GM18907 (cell line): ENCODE measurements around the gene HDAC1.
A peak's percentile ranks its signal among the peaks of the same experiment; 100 is the strongest.
"Not testable (repeated sequence)": the region's sequence is repeated elsewhere in the genome, so short reads cannot be mapped to it uniquely, and the experiment has no call there.

Experiments
- ATAC-seq: cut with Tn5 transposase; IDR thresholded peaks from one replicate; pipeline ENCODE4 v1.9.1; 2021; ENCODE audit warnings: mild to moderate bottlenecking, moderate library complexity; ENCODE audit not compliant: unreplicated experiment

The HDAC1 gene

GRCh38 chr1:32341971-32342370 lies 50.1 kb downstream of the HDAC1 start:
- no peak for ATAC-seq

DNA sequence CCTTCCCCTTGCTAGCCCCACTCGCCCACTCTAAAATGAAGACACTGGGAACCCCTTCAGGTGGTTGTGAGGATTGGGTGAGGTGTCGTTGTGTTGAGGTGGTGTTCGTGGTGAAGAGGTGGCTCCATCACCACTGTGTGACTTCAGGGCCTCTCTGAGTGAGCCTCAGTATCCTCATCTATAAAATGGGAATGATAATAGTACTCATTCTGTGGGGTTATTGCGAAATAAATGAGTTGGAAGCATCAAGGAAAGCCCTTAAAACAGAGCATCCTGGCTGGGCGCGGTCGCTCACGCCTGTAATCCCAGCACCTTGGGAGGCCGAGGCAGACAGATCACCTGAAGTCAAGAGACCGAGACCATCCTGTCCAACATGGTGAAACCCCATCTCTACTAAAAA lies 50.8 kb downstream of the HDAC1 start:
- ATAC-seq, result no peak

- no peak for ATAC-seq
Measured at GRCh38 chr1:32345289-32345827, 53.5 kb downstream of the HDAC1 start.

DNA sequence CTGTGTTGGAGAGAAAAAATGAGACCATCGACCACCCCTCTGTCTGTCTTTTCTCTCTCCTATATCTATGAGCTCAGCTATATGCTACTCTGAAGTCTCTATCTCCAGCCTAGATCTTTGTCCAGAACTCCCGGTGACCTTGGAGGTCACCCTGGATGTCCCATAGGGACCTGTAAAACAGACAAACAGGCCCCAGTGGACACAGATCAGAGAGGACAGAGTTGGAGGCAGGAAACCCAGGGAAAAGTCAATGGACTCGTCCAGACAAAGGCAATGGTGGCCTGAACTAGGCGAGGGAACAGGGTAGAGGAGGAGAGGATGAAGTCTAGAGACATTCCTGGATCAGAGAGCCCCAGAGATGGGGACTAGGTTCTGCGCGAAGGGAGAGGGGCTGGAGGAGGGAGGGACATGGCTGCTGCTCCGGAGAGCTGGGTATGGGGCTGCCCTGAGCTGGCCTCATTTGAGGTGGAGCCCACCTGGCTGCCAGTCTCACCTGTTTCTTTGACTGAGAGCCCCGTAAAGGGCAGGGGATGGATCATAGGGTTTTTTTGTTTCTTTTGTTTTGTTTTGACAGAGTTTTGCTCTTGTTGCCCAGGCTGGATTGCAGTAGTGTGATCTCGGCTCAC lies 54.8 kb downstream of the HDAC1 start:
- ATAC-seq, result no peak

- ATAC-seq, result no peak
Measured at GRCh38 chr1:32349211-32349708, 57.4 kb downstream of the HDAC1 start.

GRCh38 chr1:32350785-32351398 lies 59.0 kb downstream of the HDAC1 start:
- peak; percentile 31 for ATAC-seq

DNA sequence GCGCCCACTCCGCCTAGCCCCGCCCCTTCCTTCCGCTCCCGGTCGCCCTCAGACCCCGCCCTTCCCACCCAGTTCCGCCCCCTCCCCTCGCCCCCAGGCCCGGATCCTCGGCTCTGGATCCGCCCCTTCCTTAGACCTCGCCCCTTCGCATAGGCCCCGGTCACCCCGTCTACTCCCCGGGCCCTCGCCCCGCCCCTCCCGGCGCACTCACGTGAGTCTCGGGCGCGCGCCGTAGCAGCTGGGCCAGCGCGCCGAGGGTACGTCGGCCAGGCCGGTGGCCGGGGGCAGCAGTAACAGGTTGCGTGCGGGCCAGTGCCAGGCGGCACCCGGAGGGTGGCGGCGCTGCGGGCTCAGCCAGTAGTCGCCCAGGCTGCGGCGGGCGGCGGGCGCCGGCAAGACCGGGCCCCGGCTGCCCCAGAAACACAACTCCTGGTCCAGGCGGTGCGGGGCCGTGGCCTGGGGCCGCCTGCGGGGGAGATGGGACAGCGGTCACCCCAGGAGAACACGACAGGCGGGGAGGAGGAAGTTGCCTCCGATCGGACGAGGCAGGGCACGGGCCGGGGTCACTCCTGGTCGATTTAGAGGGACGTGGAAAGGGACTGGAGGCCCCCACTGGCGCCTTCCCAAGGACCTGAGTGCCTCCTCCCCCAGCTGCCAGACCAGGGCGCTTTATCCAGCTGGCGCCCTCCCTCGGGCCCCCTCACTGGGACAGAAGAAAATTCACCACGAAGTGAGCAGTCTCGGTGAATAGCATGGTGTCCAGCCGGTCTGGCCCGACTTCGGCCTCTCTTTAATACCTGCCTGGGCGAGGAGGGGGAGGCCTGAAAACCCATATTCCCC lies 59.7 kb downstream of the HDAC1 start:
- ATAC-seq, result peak; percentile 84

DNA sequence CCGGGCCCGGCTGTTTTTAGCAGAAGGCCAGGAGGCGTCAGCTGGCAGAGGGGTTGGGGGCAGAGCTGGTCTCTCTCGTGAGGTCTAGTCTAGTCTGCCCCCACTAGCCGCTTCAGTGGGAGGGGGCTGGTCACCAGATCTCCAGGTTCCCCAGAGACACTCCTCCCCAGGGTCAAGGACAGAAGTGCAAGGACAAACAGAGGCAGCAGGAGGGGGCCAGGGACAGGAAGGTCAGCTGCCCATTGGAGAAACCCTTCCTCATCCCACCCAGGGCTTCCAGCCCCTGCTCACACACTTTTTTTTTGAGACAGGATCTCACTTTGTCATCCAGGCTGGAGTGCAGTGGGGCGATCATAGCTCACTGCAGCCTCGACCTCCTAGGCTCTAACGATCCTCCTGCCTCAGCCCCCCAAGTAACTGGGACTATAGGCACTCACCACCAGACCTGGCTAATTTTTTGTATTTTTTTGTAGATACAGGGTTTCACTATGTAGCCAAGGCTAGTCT lies 60.4 kb downstream of the HDAC1 start:
- ATAC-seq, result no peak

GRCh38 chr1:32352831-32353383 lies 61.0 kb downstream of the HDAC1 start:
- ATAC-seq, result no peak

DNA sequence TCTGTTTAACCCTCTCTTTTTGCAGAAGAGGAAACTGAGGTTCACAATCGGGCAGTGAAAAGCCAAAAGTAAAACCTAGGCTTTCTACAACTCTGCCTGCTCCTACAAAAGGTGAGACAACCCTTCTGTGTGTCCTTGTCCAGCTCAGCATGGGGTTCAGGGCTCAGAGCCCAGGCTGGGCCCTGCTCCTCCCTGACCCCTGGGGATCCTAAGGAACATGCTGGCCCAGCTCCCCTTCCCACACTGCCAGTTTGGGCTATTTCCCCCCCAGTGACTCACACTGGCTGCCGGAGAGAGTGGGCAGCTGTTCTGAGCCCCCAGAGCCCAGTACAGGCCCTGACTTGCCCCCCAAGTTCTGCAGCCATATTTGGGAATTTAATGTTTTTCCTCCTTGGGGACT lies 61.5 kb downstream of the HDAC1 start:
- ATAC-seq, result no peak

GRCh38 chr1:32353886-32354570 lies 62.1 kb downstream of the HDAC1 start:
- ATAC-seq, result no peak

DNA sequence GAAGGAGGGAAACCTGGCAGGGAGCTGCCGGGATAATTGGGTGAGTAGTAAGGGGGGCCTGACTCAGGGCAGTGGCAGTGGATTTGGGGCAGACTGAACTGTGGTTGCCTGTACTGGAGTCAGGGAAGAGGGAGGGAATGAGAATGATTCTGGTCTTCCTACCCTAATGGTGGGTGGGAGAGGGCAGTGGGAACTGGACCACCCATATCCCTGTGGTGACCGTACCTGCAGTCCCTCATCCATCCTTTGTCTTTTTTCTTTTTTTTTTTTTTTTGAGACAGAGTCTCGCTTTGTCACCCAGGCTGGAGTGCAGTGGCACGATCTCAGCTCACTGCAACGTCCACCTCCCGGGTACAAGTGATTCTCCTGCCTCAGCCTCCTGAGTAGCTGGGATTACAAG lies 63.9 kb downstream of the HDAC1 start:
- not testable (repeated sequence) for ATAC-seq

GRCh38 chr1:32356478-32356877 lies 64.6 kb downstream of the HDAC1 start:
- no peak for ATAC-seq

- ATAC-seq, result no peak
Measured at GRCh38 chr1:32357614-32358013, 65.7 kb downstream of the HDAC1 start.

- no peak for ATAC-seq
Measured at GRCh38 chr1:32358435-32358834, 66.6 kb downstream of the HDAC1 start.

DNA sequence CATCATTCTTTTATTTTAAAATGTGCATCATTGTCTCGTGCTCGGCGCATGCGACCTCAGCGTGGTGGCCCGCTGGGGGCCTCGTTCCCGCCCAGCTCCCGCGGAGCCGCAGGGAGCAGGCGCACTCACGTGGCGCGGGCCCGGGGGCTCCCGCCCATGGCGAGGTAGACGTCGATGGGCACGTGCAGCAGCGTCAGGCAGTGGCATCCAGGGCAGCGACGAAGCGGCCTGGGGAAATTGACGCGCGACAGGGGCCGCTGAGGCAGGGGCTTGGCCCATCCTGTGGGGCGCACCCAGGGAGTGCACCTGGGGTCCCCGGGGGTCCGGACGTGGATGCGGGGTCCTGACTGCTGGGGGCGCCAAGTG lies 69.4 kb downstream of the HDAC1 start:
- no peak for ATAC-seq

DNA sequence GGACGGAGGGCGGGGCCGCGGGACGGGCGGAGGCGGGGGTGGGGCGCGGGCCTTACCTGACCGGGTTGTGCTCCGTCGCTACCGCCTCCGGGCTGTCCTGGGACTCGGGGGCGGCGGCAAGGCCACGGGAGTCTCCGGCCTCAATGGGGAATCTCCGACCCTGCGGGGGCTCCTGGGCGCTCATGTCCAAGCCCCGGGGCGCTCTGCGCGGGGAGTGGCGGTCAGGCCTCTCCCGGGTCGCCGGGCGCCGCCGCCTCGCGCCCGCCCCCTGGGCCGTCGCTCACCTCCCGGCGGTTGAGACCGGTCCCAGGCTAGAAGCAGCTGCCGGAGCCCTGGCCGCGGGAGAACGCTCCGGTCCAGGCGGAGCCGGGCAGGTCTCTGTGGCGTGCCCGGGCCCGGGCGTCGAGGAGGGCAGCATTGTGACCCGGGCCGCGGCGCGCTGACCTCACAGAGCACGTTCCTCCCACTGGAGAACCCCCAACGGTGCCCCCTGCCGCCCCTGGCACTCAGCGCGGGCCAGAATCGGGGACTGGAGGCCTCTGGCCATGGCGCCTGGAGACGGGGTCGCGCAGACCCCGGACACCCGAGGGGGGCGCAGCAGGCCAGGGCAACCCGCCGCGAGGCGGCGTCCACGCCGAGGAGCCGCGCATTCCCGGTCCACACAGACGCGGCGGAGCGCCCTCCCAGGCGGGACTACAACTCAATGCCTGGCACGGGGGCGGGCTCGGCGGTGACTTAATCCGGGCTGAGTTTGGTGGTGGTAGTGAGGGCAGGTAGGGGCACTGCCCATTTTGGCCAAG lies 70.0 kb downstream of the HDAC1 start:
- ATAC-seq, result no peak

- no peak for ATAC-seq
Measured at GRCh38 chr1:32362474-32363313, 70.8 kb downstream of the HDAC1 start, which contains the start of the genes FAM229A and TSSK3. Gene FAM229A (minus strand): TSS chr1:32362485. CDS start chr1:32362091, 394 bp downstream. Gene TSSK3 (plus strand): TSS chr1:32362539. CDS start chr1:32362702, 163 bp downstream.

- no peak for ATAC-seq
Measured at GRCh38 chr1:32363713-32364112, 71.8 kb downstream of the HDAC1 start.
